HepG2 (cell line): ENCODE data around the gene CELF5. TPM values are rescaled to one million over a fixed set of nuclear protein-coding genes. Genes with fewer than 3 reads are reported as not detected.

Source experiments
- BCLAF1 ChIP-seq: fragments of 450-650 bp; IDR thresholded peaks from 2 replicates; pipeline ENCODE4 v1.6.1; 2017; ENCODE audit warnings: mild to moderate bottlenecking
- DDIT3 ChIP-seq: sonication (generic); formaldehyde crosslinking; IDR thresholded peaks from 2 replicates; pipeline ENCODE4 v1.4.0; 2020; ENCODE audit warnings: mild to moderate bottlenecking, missing genetic modification reagents
- DMAP1 ChIP-seq: IDR thresholded peaks from 2 replicates; pipeline ENCODE4 v1.6.1; 2016
- PAXIP1 ChIP-seq: sonication (generic); formaldehyde crosslinking; conservative IDR thresholded peaks from 2 replicates; pipeline ENCODE4 v1.4.0; 2020; ENCODE audit warnings: mild to moderate bottlenecking, missing genetic modification reagents, moderate library complexity
- TSC22D2 ChIP-seq: sonication (generic); formaldehyde crosslinking; IDR thresholded peaks from 2 replicates; pipeline ENCODE4 v1.5.1; 2020; ENCODE audit warnings: missing genetic modification reagents, mild to moderate bottlenecking, borderline replicate concordance
- ZBTB39 ChIP-seq: sonication (generic); formaldehyde crosslinking; IDR thresholded peaks from 2 replicates; pipeline ENCODE4 v1.5.0; 2020; ENCODE audit warnings: missing genetic modification reagents
- ZNF234 ChIP-seq: sonication (generic); formaldehyde crosslinking; conservative IDR thresholded peaks from 2 replicates; pipeline ENCODE4 v1.5.1; 2020; ENCODE audit warnings: mild to moderate bottlenecking, missing genetic modification reagents
- ZNF280B ChIP-seq: sonication (generic); formaldehyde crosslinking; IDR thresholded peaks from 2 replicates; pipeline ENCODE4 v1.5.0; 2020; ENCODE audit warnings: missing genetic modification reagents, mild to moderate bottlenecking, borderline replicate concordance
- ZNF33A ChIP-seq: sonication (generic); formaldehyde crosslinking; IDR thresholded peaks from 2 replicates; pipeline ENCODE4 v1.5.1; 2020; ENCODE audit warnings: missing genetic modification reagents, mild to moderate bottlenecking, moderate library complexity, borderline replicate concordance
- ZNF460 ChIP-seq: sonication (generic); formaldehyde crosslinking; IDR thresholded peaks from 2 replicates; pipeline ENCODE4 v1.5.1; 2020; ENCODE audit warnings: missing genetic modification reagents, mild to moderate bottlenecking, borderline replicate concordance
- ZNF704 ChIP-seq: sonication (generic); formaldehyde crosslinking; IDR thresholded peaks from 2 replicates; pipeline ENCODE4 v1.8.1; 2023; ENCODE audit warnings: mild to moderate bottlenecking, inconsistent platforms, moderate library complexity, missing genetic modification reagents, borderline replicate concordance
- ZNF720 ChIP-seq: sonication (generic); formaldehyde crosslinking; IDR thresholded peaks from 2 replicates; pipeline ENCODE4 v1.4.0; 2020; ENCODE audit warnings: missing genetic modification reagents
- polyA plus RNA-seq, 8 experiments: library from polyadenylated mRNA; depleted of rRNA in 3 of 8; stranded (reverse) in 7 of 8; unstranded in 1 of 8; fragments of >200 nt; fragmentation: Illumina TruSeq in 4 of 8; extraction: Trizol in 4 of 8; gene quantifications; 2 replicates each; pipeline versions ENCODE4 v1.2.1 to v1.2.3, GENCODE V29; 2011 to 2016; ENCODE audit warnings: low read depth in 4 of 8, missing spikeins in 1 of 8, mixed read lengths in 1 of 8; ENCODE audit not compliant: insufficient read depth in 1 of 8
- total RNA-seq, 5 experiments: library from RNA; depleted of rRNA; stranded (reverse); fragments of >200 nt; fragmentation: Illumina TruSeq; extraction: Trizol; gene quantifications; 2 replicates each; pipeline ENCODE4 v1.2.3, GENCODE V29; 2016; ENCODE audit warnings: low read depth in 1 of 5

Gene CELF5
- total and polyA plus RNA-seq, 2 of the 13 experiments (the other 11 are each of a cell fraction or from before 2014, with no cell fraction given), result 0.31 to 0.84 TPM

- TF ChIP-seq ZBTB39 (CRISPR knock-in tag) (no peak), ZNF704 (no peak), ZNF460 (CRISPR knock-in tag) (no peak), DDIT3 (CRISPR knock-in tag) (no peak), DMAP1 (CRISPR knock-in tag) (no peak), ZNF280B (CRISPR knock-in tag) (no peak), ZNF720 (CRISPR knock-in tag) (no peak), ZNF234 (CRISPR knock-in tag) (no peak), ZNF33A (CRISPR knock-in tag) (no peak), PAXIP1 (CRISPR knock-in tag) (no peak), TSC22D2 (no peak), BCLAF1 (no peak)
Observed at GRCh38 chr19:3284759-3285646, 60.5 kb downstream of the CELF5 start (continued).
